ENCODE results near the gene RALGAPA2.

DNA sequence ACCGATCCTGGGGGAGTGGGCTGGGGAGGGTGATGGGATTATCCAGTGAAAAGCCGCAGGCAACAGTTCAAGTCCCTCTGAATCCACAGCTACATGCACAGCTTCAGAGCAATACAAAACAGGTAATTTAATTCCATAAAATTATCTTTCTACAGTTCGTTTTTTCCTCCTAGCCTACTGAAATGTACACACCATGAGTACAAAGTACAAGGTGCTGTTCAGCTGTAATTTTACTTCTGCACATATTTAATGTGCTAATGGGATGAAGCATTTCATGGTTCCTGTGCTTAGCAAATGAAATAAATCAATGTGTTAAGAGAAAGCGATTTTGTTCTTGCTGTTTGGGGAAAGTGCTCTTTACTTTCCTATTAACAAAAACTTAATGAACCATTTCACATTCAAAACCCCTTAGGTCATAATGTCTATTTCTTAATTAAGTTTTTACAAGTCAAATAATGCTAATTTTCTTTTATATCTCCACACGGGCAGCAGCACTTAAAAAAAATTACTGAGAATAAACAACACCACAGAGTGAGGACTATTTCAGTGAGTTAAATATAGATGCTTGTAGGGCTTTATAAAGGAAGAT is 272.7 kb downstream of the RALGAPA2 start:
- TF ChIP-seq, protein P1, sequence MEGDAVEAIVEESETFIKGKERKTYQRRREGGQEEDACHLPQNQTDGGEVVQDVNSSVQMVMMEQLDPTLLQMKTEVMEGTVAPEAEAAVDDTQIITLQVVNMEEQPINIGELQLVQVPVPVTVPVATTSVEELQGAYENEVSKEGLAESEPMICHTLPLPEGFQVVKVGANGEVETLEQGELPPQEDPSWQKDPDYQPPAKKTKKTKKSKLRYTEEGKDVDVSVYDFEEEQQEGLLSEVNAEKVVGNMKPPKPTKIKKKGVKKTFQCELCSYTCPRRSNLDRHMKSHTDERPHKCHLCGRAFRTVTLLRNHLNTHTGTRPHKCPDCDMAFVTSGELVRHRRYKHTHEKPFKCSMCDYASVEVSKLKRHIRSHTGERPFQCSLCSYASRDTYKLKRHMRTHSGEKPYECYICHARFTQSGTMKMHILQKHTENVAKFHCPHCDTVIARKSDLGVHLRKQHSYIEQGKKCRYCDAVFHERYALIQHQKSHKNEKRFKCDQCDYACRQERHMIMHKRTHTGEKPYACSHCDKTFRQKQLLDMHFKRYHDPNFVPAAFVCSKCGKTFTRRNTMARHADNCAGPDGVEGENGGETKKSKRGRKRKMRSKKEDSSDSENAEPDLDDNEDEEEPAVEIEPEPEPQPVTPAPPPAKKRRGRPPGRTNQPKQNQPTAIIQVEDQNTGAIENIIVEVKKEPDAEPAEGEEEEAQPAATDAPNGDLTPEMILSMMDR (IDR thresholded peaks at IDR 0.05): no peak
- no peak for TF ChIP-seq POLR2A (IDR thresholded peaks at IDR 0.05)

All from thyroid gland (tissue), 4 donors.